Stromal cell of bone marrow (primary cell): ENCODE measurements around the gene CTBP1.

Experiments used
- DNase-seq: peaks from one replicate; pipeline ENCODE4 v3.0.0-alpha.2; 2012; ENCODE audit warnings: low read depth

The CTBP1 gene

DNA sequence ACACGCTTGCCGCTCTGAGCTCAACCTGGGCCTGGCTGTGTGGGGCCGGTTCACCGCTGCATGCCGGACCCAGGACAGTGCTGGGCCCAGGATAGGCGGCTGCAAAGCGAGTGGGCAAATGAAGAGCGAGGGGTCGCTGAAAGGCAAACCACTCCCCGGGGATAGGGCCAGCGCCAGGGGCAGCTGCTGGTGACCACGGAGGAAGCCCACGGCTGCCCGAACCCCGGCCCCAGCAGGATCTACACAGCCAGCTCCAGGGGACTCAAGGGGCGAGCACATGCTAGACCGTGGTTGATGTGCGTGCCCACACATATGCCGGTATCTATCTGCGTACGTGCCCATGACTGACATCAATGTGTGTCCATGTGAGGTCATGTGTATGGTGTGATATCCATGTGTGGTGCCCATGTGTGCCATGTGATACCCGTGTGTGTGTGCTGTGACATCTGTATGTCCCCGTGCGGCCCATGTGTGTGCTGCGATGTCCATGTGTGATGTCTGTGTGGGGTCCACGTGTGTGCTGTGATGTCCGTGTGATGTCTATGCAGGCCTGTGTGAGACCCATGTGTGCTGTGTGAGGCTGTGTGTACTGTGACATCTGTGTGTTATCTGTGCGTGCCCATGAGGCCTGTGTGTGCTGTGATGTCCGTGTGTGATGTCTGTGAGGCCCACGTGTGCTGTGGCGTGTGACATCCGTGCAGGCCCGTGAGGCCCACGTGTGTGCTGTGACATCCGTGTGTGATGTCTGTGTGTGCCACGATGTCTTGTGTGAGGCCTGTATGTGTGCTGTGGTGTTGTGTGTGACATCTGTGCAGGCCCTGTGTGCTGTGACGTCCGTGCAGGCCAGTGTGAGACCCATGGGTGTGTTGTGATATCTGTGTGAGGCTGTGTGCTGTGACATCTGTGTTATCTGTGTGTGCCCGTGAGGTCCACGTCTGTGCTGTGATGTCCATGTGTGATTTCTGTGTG, 24.8 kb downstream of the CTBP1 start:
- DNase-seq: no peak

DNA sequence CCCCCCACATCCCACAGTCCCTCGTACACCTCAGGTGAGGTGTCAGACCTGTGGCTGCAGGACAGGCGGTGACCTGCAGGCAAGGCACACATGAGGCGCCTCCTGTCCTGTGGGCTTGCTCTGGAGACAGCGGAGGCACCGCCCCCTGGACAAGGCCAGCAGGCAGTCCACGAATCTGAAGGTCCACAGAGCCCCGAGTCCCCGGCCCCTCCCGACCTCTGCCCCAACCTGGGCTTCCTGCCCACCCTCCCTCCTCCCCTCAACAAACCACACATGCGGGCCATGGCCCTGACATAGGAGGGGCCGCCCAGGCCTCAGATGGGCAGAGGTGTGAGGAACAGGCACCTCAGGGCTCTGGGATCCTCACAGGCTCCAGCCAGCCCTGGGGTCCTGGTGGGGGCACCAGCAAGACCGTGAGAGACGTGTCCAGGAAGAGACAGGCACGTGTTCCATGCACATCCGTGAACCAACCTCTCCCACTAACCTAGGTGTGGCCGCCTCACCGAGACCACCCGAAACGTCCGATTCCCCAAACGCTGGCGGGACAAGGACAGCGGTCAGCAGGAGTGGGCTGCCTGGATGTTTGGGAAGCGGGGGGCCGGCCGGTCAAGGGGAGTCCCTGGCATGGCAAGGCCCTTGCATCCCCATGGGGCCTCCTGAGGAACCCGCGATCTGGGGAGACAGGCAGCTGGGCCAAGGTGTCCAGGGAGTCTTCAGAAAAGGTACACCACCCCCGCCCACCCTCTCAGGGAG, 25.8 kb downstream of the CTBP1 start:
- DNase-seq: no peak

DNA sequence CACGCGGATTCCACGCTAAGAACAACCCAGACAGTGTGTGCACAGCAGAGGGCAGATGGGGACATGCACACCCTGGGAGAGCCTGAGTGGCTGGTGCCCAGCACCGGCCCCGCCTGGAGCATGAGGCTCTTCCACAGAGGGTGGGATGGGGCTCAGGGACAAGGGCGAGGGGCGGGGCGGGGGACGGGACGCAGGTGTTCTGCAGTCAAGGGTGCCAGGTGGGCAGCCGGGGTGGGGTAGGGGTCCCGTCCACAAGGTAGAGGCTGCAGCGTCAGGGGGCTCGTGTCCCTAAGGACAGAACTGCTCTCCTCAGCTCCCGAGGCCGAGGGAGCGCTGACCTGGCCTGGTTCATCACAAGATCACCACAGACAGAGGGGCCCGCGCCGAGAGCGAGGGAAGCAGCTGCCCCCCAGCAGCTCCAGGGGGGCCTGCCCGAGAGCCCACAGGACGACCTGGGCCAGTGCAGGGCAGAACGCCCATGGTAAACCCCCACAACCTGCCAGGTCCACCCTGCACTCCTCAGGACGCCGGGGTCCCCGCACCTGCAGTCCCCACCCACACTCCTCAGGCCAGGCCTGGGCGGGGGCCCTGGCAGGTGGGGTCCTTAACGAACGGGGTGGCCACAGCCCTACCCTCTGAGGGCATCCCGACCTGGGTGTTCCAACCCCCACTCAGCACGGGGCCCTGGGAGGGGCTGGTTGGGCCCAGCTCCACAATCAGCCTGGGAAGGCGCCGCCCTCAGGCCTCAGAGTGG, 26.7 kb downstream of the CTBP1 start:
- no peak for DNase-seq

DNA sequence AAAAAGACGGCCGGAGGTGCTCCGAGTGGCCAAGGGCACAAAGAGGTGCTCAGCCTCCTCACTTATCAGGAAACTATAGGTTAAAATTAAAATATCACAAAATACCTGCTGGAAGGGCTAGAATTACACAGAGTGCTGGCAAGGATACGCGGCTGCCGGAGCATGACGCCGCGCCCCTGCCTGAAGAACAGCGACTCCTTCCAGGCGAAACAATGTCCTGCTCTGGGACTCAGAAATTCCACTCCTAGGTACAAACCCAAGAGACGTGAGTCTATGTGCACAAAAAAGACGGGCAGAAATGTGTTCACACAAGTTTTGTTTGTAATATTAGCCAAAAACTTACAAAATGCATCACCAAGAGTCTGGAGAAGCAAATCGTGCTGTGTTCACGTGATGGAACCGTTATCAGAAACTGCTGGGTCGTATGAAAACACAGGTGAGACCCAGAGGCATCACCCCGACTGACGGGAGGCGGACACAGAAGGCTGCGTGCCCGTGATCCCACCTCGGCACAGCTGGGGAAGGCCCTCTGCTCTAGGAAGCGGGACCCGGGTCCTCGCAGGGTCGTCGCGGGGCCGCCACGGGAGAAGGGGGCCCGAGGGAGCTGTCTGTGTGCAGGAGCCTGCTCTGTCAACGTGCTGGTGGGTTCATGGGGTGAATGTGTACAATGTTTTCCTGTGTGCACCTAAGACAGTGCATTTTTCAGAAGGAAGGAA, 27.6 kb downstream of the CTBP1 start:
- no peak for DNase-seq

DNA sequence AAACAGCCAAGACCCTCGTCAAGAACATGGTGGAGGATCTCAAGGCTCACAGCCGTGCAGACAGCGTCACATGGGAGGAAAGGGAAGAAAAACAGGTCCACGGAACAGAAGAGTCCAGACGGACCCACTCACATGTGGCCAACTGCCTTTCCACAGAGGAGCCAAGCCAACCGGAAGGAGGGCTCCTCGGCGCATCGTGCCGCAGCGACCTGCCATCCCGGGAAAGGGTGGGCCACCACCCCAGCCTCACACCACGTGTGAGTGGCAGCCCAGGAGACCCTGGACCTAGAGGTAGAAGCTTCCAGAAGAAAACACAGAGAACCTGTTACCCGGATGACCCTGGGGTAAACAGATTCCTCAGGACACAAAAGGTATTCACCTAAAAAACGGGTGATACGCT, 28.4 kb downstream of the CTBP1 start:
- DNase-seq: no peak

DNA sequence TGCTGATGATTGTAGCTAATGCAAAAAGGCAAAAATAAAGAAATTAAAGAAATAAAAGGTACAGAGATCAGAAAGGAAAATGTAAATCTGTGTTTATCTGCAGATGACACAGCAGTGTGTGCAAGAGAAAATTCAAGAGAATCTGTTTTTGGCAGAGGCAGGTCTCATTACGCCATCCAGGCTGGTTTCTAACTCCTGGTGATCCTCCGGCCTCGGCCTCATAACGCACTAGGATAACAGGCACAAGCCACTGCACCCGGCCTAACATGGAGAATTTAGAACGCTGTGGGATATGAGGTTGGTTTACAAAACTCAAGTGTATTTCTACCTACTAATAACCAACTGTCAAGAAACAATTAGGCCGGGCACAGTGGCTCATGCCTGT, 29.4 kb downstream of the CTBP1 start:
- DNase-seq: no peak

DNA sequence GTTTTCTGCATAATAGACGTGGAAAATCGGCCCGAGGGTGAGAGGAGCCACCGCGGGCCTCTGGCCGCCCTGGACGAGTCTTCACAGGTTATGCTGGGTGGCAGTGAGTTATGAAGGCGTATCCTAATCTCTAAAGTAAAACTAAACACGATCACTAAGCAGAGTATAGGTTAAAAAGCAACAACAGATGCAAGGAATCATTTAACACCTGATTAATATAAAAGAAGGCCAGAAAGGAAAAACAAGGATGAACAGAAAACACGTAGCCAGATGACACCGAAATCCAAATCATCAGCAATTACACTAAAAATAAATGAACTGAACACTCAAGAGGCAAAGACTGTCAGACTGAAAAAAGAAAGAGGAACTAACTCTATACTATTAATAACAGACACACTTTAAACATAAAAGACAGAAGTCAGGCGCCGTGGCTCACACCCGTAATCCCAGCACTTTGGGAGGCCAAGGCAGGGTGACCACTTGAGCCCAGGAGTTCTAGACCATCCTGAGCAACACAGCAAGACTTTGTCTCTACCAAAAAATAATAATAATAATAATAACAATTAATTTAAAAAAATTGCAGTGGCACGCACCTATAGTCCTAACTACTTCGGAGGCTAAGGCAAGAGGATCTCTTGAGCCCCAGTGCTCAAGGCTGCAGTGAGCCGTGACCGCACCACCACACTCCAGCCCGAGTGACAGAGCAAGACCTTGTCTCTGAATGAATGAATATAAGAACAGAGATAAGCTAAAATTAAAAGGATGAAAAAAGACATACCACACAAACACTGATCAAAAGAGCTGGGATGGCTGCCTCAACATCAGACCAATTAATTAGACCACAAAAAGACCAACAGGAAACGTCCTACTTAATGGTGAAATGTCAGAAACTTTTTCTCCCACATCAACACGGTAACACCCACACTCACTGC, 30.0 kb downstream of the CTBP1 start:
- no peak for DNase-seq

DNA sequence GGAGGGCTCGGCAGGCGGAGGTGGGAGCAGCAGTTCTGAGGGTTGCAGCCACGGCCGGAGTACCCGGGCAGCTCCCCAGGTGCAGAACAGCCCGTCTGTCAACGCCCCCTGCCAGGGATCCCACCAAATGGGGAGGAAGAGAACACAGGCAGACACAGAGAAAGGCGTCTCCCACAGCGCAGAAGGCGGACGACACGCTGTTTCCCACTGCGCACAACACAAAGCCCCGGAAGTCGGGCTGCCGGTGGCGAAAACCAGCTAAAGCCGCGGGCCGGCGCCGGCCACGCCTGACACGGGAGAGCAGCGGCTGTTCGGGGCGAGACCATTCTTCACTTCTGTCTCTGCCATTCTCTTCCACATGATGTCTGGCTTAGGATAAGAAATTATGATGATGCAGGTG, 31.6 kb downstream of the CTBP1 start:
- no peak for DNase-seq

DNA sequence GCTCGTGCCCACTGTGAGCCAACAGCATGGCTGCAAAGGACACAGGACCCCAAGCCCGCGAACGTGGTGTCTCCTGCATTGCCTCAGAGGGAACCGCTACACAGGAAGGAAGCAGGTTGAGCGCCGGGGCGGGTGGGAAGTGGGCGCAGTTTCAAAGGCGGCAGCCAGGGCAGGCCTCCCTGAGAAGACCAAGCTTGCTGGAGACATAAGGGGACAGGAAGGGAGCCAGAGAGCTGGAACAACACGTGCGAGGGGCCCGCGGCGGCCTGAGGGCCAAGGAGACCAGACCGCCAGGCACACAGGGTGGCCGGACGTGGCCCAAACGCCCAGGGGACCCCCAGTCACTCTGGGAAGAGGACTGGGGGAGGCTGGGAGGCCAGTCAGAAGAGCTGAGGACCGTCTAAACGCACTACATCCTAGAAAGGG, 32.0 kb downstream of the CTBP1 start:
- DNase-seq: no peak

DNA sequence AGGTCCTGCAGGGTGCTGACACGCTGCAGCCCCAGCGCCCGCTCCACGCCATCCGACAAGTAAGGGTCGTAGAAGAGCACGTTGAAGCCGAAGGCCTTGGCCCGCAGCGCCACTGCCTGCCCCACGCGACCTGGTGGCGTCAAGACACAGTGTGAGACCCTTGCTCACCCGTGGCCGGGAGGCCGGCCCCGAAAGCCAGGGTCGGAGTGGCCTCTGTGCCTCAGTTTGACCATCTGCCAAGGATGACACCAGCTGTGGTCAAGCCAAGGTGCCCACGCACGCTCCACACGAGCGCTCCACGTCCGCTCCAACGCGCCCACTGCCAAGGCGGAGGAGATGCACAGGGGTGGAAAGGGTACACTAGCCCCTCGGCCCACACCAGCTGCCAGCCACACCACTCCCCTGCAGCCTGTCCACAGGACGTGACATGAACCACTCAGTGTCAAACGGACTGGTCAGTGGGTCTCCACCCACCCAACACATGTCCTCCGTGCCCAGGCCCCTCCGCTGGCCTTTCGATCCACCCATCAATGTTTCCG, 32.8 kb downstream of the CTBP1 start:
- DNase-seq: no peak

DNA sequence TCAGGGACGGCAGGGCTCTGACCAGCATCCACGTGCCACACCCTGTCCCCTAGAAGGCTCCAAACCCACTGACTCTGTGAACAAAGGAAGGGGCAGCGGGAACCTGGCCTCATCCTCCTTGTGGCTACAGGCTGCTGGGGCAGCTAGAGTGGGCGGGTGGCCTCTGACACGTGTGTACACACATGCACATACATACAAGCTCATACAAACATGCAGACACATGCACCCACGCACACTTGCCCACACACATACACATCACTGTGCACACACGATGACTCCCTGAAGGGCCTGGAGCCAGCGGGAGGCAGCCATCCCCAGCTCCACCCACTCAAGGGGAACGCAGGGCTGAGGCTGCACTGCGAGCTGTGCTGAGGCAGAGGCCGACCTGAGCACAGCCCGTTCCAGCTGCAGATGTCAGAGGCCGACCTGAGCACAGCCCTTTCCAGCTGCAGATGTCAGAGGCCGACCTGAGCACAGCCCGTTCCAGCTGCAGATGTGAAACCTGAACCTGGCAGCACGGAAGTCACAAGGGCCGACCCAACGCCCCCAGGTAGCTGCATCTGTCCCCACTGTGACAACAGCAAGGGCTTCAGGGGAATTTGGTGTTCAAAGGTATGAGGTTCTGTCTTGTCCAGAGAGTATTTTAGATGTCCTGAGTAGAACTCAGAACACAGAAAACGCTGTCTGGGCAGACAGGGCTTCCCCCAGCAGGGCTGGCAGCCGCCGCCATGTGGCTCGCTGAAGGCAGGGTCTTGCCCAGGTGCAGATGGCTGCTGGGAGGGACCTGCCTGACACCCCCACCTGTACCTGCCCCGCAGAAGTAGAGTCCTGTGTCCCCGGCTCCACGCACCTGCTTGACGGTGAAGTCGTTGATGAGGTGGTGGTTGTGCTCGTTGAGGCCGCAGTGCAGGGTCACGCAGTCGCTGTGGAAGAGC, 33.5 kb downstream of the CTBP1 start:
- no peak for DNase-seq

DNA sequence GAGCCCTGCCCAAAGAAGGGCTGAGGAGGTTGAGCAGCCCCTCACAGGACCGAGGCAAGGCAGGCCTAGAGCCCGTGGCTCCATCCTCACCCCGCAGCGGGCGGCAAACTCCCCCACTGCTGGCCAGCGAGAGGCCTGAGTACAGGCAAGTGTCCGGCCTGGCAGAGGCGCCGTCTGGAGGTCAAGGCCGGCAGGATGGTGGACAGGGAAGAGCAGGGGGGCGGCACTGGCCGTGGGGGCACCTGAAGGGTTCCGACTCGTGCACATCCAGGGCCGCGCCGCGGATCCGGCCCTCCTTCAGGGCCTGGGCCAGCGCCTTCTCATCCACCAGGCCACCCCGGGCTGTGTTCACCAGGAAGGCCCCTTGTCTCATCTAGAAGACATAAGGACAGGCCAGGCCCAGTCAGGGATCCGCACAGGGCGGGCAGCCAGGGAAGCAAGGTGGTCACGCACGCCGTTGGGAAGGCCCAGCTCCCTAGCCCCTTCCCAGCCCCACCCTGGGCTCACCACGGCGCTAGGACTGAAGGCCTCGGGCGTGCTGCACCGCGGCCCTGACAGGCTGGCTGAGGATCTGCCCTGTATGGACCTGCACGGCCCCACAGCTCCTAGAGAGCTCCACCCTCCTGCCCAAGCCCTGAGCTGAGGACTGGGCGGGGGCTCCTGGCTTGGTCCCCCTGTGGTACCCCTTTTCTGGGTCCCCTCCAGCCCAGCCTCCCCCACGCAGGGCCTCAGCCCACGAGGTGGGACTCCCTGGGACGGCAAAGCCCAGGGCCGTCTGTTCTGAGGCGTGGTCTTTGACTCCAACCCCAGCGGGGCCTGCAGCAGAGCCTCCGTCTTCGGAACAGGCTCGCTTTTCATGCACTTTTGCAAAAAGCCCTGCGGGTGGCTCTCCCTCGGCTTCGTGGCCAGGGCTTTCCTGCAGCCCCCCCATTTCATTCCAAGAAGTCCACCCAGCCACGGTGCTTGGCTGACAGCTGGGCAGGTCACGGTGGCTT, 34.5 kb downstream of the CTBP1 start:
- no peak for DNase-seq

DNA sequence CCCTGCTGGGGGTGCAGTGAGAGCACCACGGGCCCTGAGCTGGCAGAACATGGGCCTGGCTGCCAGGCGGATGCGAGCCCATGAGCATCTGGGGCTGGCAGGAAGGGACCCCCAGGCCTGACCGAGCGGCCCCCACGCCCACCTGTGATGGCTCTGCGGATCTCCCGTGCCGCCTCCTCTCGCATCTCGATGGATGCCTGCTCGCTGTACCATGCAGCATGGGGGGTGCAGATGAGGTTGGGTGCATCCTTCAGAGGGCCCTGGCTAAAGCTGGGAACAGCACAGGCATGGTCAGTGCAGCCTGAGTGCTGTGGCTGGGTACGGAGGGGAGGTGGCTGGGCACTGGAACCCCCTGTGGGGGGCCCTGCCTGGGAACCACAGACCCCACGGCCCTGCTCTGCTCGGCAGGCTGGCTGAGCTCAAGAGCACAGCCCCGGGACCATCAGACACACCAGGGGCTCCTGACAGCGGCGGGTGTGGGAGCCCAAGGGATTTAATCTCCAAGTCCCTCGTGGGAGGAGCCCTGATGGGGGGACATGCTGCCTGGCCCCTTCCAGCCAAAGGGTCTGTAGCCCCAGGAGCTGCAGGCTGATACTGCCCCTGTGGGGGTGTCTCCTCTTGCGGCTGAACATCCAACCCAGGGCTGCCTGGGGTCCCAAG, 35.5 kb downstream of the CTBP1 start:
- no peak for DNase-seq

DNA sequence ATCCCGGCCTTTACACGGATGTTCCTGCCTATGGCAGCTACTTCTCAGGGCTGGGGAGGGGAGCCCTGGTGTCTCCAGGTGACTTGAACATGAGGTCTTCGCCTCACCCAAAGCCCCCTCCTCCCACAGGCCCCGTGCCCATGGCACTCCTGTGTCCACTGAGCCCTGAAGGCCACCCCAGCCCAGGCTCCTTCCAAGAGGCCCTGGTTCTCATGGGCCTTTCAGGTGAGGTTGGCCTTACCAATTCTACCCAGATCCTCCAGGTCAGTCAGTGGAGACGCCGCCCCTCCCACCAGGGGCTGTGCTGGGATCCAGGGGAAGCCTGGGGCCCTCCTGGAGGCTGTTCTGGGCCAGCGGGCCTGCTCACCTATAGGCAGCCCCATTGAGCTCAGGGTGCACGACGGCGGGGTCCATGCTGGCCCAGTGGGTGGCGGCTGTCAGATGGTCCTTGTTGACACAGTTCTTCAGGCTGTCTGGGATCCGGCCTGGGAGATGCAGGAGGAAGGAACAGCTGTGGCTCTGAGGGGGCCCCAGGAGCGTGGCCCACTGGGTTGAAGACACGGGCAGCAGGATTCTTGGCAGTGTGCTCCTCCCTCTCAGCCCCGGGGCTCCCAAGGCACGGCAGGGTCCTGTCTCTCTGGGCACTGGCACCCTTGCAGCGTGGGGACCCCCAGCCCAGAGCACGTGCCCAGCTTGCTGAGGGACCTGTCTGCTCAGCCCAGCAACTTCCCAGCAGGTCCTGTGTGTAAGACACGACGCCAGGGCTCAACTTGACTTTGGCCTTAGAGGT, 36.2 kb downstream of the CTBP1 start:
- no peak for DNase-seq

DNA sequence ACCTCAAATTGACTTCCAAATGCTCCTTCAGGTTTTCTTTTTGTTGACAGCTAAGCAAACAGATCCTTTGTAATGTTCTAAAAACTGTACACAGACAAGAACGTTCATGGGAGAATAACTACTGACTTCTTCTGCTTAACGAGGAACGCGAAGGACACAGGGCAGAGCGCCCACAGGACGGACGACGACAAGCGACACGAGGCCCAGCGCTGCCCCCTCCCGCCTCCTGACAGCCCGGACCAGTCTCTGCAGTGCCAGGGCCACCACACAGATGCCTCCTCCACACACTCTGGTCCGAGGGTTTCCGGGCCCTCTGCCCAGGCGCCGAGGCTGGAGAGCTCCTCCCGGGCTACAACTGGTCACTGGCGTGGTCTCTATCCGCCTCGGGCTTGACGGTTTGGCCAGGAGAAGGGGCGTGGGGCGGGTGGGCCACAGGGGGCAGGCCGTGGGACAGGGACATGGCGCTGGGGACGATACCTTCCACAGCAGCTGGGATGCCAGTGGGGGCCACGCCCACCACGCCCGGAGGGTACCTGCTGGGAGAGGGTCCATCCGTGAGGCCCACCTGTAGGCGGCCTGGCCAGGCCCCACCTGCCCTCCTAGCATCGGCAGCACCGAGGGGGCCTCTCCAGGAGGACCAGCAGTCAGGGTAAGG, 36.9 kb downstream of the CTBP1 start:
- no peak for DNase-seq

DNA sequence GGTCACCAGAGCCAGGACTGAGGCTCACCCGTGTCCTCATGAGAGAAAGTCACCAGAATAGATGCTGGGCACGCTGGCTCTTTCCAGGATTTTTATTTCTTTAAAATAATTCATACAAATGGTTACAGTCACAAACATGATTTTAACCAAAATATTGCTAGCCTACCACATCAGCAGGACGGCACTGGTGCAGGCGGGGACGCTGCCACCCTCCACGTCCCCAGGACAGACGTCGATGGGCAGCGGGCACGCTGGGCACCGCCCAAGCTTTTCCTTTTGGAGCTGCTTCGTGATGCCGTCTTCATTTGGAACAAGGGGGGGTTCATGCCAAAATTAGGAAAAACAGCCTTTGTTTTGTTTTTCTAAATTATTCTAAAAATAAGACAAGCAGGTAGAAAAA, 37.6 kb downstream of the CTBP1 start:
- no peak for DNase-seq
